Muscle of leg (tissue), 11 donors: ENCODE results near the gene GJC3. TPM values are rescaled to one million over a fixed set of nuclear protein-coding genes. Genes with fewer than 3 reads are reported as not detected.
A peak's percentile ranks its signal among the peaks of the same experiment; 100 is the strongest.
"Not testable (repeated sequence)": the region's sequence is repeated elsewhere in the genome, so short reads cannot be mapped to it uniquely, and the experiment has no call there.

ENCODE experiments used
- DNase-seq: peaks from one replicate; pipeline ENCODE4 v3.0.0; 2013
- H3K27ac ChIP-seq: one replicate; pipeline ENCODE4 v1.5.1; 2013; ENCODE audit warnings: mild to moderate bottlenecking, low read length, control low read depth
- H3K27me3 ChIP-seq: one replicate; pipeline ENCODE4 v1.6.1; 2013; ENCODE audit warnings: low read length; ENCODE audit not compliant: control insufficient read depth, insufficient read depth
- H3K36me3 ChIP-seq: one replicate; pipeline ENCODE4 v1.6.1; 2013; ENCODE audit warnings: low read length; ENCODE audit not compliant: control insufficient read depth, insufficient read depth
- H3K4me1 ChIP-seq: one replicate; pipeline ENCODE4 v1.6.1; 2013; ENCODE audit warnings: low read length; ENCODE audit not compliant: control insufficient read depth, insufficient read depth
- H3K4me3 ChIP-seq: one replicate; pipeline ENCODE4 v1.5.1; 2013; ENCODE audit warnings: low read length, control low read depth
- H3K9me3 ChIP-seq: replicated peaks from 2 replicates; pipeline ENCODE4 v1.6.1; 2013; ENCODE audit warnings: low read depth, low read length; ENCODE audit not compliant: control insufficient read depth
- WGBS: methylation state at CpG from one replicate; pipeline ENCODE4 v1.1.5; 2013; ENCODE audit warnings: missing lambda C conversion rate; ENCODE audit not compliant: insufficient coverage; 5-methylcytosine and 5-hydroxymethylcytosine counted together
- polyA plus RNA-seq, 8 donors: library from polyadenylated mRNA; unstranded; fragments of 120-200 nt; gene quantifications; one replicate each; pipeline versions ENCODE4 v1.2.1 to v1.2.3, GENCODE V29; 2013; ENCODE audit warnings: inconsistent platforms in 1 of 8, low replicate concordance in 1 of 8; ENCODE audit not compliant: insufficient read length in 8 of 8, insufficient read depth in 1 of 8
- total RNA-seq: library from RNA; stranded (reverse); fragments of 120-200 nt; gene quantifications from one replicate; pipeline ENCODE4 v1.2.4, GENCODE V29; 2013

Gene GJC3
- total and polyA plus RNA-seq, 9 donors, result 0.28 to 0.62 (median 0.42) TPM

GRCh38 chr7:99935009-99935408 lies 5.6 kb upstream of the GJC3 start:
- H3K27ac ChIP-seq, H3K9me3 ChIP-seq, H3K4me1 ChIP-seq, H3K27me3 ChIP-seq, H3K36me3 ChIP-seq, DNase-seq, H3K4me3 ChIP-seq: not testable (repeated sequence)
- WGBS, result 30% methylated on average over 3 of the region's 4 CpGs

- peaks cover 7% of the 10 kb centered on the region for H3K4me1 ChIP-seq
- no peaks in the 10 kb centered on the region for H3K9me3 ChIP-seq
- no peak overlapping the region for H3K27ac ChIP-seq
- H3K27me3 ChIP-seq, result peaks cover 10% of the 10 kb centered on the region
- no peak overlapping the region for H3K4me3 ChIP-seq
- DNase-seq, result no peak
- WGBS, result 86% methylated on average over 1 of the region's 3 CpGs
- no peaks in the 10 kb centered on the region for H3K36me3 ChIP-seq
These were observed 956 bp upstream of the GJC3 start for GRCh38 chr7:99930376-99930775.

GRCh38 chr7:99929730-99930053 lies 272 bp upstream of the GJC3 start:
- Histone ChIP-seq H3K4me3 (no peak overlapping the region), H3K27me3 (peaks cover 10% of the 10 kb centered on the region), H3K4me1 (peaks cover 7% of the 10 kb centered on the region), H3K9me3 (no peaks in the 10 kb centered on the region), H3K36me3 (no peaks in the 10 kb centered on the region), H3K27ac (no peak overlapping the region)
- DNase-seq, result no peak
- no CpG with 5 or more reads among the region's 2 CpGs for WGBS

DNA sequence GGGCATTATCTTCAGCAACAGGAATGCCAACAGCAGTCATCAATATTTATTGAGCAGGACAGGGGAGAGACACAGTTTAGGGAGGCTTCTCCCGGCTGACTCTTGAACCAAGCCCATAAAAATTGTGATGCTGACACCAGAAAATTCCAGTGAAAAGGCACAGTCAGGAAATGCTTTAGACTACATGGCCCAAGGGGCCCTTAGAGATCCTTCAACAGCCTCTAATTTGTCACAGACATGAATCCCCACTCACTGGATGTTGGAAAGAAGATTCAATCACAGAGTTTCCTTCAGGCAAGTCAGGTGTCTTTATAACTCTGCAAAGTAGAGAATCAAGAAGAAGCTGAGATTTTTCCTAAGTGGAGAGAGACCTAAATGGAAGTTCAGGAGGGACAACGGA lies 1.2 kb downstream of the GJC3 start:
- Histone ChIP-seq H3K36me3 (no peaks in the 10 kb centered on the region), H3K4me1 (peaks cover 7% of the 10 kb centered on the region), H3K27ac (no peak overlapping the region), H3K4me3 (no peak overlapping the region), H3K27me3 (peaks cover 10% of the 10 kb centered on the region), H3K9me3 (no peaks in the 10 kb centered on the region)
- DNase-seq, result no peak
- 66% methylated on average over 2 of the region's 2 CpGs for WGBS

- no peak overlapping the region for H3K27ac ChIP-seq
- no peaks in the 10 kb centered on the region for H3K9me3 ChIP-seq
- peaks cover 7% of the 10 kb centered on the region for H3K27me3 ChIP-seq
- no peak overlapping the region for H3K4me3 ChIP-seq
- no peaks in the 10 kb centered on the region for H3K36me3 ChIP-seq
- WGBS, result 83% methylated on average over 1 of the region's 5 CpGs
- DNase-seq, result no peak
- H3K4me1 ChIP-seq, result peaks cover 7% of the 10 kb centered on the region
These were observed 1.9 kb downstream of the GJC3 start for GRCh38 chr7:99927536-99927935.

GRCh38 chr7:99926321-99926720 lies 3.1 kb downstream of the GJC3 start:
- no peak overlapping the region for H3K4me3 ChIP-seq
- H3K36me3 ChIP-seq, result peaks cover under 1% of the 10 kb centered on the region
- H3K27me3 ChIP-seq, result peaks cover 7% of the 10 kb centered on the region
- no peak overlapping the region for H3K27ac ChIP-seq
- peaks cover 7% of the 10 kb centered on the region for H3K4me1 ChIP-seq
- H3K9me3 ChIP-seq, result peaks cover 2% of the 10 kb centered on the region
- no peak for DNase-seq

DNA sequence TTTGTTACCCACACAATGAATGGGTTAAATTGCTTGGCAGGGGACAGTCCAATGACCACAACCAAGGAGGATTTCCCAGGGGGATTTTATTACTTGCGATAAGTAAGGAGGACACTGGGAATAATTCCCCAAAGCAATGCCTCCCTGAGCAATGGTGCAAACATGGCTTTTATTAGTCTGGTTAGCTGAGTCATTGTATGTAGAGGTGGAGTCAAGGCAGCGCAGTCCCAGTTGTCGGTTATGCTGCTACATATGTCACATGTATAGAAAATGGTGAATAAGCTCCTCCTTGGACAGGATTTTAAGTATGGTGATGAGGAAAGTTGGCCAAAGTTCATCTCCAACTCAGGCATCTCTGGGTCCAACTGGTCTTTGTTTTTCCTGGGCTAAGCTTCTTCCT lies 6.2 kb downstream of the GJC3 start:
- no CpG with 5 or more reads among the region's 3 CpGs for WGBS
- peaks cover 3% of the 10 kb centered on the region for H3K36me3 ChIP-seq
- peaks cover 4% of the 10 kb centered on the region for H3K9me3 ChIP-seq
- H3K27ac ChIP-seq, result no peak overlapping the region
- peaks cover 5% of the 10 kb centered on the region for H3K4me1 ChIP-seq
- no peak overlapping the region for H3K4me3 ChIP-seq
- no peaks in the 10 kb centered on the region for H3K27me3 ChIP-seq
- no peak for DNase-seq

DNA sequence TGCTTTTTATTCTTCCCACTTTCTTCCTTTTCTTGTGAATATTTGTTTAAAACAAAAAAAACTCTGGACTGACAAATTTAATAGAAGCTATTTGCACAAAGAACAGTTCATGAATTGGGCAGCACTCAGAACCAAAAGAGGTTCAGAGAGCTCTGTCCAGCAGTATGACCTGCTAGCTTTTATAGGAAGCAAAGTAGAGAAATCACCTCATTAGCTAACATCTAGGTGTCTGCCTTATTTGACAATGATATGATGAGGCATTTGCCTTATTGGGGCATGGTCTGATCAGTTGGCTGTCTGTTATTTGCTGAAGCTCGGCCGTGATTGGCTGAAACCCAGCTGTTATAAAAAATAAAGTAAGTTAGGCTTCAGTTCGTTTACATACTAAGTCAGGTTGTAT lies 9.3 kb downstream of the GJC3 start:
- peaks cover 11% of the 10 kb centered on the region for H3K4me1 ChIP-seq
- DNase-seq, result no peak

GRCh38 chr7:99919814-99920112 lies 9.7 kb downstream of the GJC3 start:
- peaks cover 28% of the 10 kb centered on the region for H3K36me3 ChIP-seq
- H3K27ac ChIP-seq, result peak overlapping the region; percentile 93
- 42% methylated on average over 3 of the region's 4 CpGs for WGBS
- DNase-seq, result no peak
- H3K4me1 ChIP-seq, result peaks cover 11% of the 10 kb centered on the region
- peak overlapping the region; percentile 95 for H3K4me3 ChIP-seq
- no peaks in the 10 kb centered on the region for H3K27me3 ChIP-seq
- peaks cover 4% of the 10 kb centered on the region for H3K9me3 ChIP-seq

More for the DNA sequence above, 9.3 kb downstream of the GJC3 start:
- Histone ChIP-seq H3K27me3 (no peaks in the 10 kb centered on the region), H3K9me3 (peaks cover 4% of the 10 kb centered on the region), H3K4me3 (peak overlapping the region; percentile 95), H3K36me3 (peaks cover 26% of the 10 kb centered on the region), H3K27ac (no peak overlapping the region)
- no CpG with 5 or more reads among the region's 3 CpGs for WGBS

GRCh38 chr7:99918959-99919813 lies 10.2 kb downstream of the GJC3 start, which contains the start of gene TRIM4:
TSS of gene TRIM4 (minus strand) at chr7:99919530. CDS start at chr7:99919401, 129 bp downstream.
- WGBS, result under 1% methylated on average over 81 of the region's 81 CpGs
- peak; percentile 96 for DNase-seq
- Histone ChIP-seq H3K4me1 (peaks cover 11% of the 10 kb centered on the region), H3K4me3 (peak within 1 kb of the TSS; percentile 95), H3K27me3 (no peaks in the 10 kb centered on the region), H3K36me3 (peaks cover 28% of the 10 kb centered on the region), H3K9me3 (peaks cover 4% of the 10 kb centered on the region), H3K27ac (peak within 1 kb of the TSS; percentile 93)

DNA sequence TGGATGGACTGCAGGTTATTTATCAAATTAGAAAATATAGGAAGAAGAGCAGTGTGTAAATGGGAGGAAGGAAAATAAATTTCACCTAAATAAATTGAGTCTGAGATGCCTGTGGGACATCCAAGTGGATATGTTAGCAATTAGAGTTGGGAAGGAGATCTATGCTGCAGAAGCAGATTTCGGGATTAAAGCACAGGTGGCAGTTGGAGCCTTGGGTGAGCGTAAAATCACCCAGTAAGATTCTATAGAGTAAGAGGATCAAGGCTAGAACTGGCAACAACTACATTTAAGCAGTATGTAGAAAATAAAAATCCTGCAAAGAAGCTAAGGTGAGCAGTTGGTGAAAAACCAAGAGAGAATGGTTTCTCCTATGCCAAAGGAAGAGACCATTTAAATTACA lies 18.4 kb downstream of the GJC3 start:
- H3K9me3 ChIP-seq, result no peaks in the 10 kb centered on the region
- 60% methylated on average over 1 of the region's 2 CpGs for WGBS
- H3K4me3 ChIP-seq, result no peak overlapping the region
- no peak for DNase-seq
- peaks cover 34% of the 10 kb centered on the region for H3K36me3 ChIP-seq
- H3K27me3 ChIP-seq, result no peaks in the 10 kb centered on the region
- H3K4me1 ChIP-seq, result no peaks in the 10 kb centered on the region
- H3K27ac ChIP-seq, result no peak overlapping the region
